ENCODE results near the gene TANC1. TPM values are rescaled to one million over a fixed set of nuclear protein-coding genes. Genes with fewer than 3 reads are reported as not detected.
A peak's percentile ranks its signal among the peaks of the same experiment; 100 is the strongest.

Gene TANC1
- total RNA-seq, 2 donors from 2014 or later, result 70.1 to 86.1 TPM

DNA sequence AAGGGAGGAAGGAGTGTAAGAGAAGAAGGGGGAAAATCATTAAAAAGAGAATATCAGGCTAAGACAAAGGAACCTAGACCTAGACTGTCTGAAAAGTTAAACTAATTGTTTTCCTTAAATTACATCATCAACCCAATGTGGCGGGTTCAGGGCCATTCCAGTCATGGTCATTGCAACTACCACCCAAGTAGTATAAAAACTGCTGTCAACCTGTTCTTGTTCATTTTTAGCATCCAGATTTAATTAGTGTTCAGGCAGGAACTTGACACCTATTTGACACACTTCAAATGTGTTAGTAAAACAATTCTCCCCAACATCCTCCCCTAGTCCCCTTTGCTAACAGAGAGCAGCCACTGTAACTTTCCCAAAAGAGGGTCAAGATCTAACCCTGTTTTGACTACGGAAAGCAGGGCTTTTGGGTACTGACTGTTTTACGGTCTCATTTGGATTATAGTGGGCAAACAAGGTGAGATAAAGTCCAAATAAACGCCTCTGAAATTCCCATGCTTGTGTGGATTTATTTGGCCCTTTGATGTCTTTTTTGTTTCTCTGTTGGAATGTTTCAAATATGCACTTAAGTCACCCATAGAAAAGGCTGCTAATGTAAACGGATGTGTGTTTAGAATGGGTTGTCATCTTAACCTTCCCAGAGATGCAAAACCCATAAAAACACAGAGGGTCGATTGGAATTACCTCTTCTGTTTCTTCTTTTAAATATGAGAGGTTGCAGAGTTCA lies 19.3 kb upstream of the TANC1 start:
- Histone ChIP-seq H3K9me3 (no peaks in the 10 kb centered on the region), H3K4me1 (ENCODE audit: control insufficient read depth in 1 of 2, low read depth in 2 of 2) (peaks cover 8 to 12% of the 10 kb centered on the region in 2 donors), H3K27ac (no peak overlapping the region), H3K27me3 (replicated peaks; ENCODE audit: insufficient read depth) (no peaks in the 10 kb centered on the region), H3K36me3 (no peaks in the 10 kb centered on the region), H3K4me3 (no peak overlapping the region)
- ATAC-seq (ENCODE audit: insufficient number of reproducible peaks, low FRiP score, low read depth) (no peak), DNase-seq (ENCODE audit: low spot score) (no peak)
- TF ChIP-seq, protein P1, sequence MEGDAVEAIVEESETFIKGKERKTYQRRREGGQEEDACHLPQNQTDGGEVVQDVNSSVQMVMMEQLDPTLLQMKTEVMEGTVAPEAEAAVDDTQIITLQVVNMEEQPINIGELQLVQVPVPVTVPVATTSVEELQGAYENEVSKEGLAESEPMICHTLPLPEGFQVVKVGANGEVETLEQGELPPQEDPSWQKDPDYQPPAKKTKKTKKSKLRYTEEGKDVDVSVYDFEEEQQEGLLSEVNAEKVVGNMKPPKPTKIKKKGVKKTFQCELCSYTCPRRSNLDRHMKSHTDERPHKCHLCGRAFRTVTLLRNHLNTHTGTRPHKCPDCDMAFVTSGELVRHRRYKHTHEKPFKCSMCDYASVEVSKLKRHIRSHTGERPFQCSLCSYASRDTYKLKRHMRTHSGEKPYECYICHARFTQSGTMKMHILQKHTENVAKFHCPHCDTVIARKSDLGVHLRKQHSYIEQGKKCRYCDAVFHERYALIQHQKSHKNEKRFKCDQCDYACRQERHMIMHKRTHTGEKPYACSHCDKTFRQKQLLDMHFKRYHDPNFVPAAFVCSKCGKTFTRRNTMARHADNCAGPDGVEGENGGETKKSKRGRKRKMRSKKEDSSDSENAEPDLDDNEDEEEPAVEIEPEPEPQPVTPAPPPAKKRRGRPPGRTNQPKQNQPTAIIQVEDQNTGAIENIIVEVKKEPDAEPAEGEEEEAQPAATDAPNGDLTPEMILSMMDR (IDR thresholded peaks at IDR 0.05), result no peak

DNA sequence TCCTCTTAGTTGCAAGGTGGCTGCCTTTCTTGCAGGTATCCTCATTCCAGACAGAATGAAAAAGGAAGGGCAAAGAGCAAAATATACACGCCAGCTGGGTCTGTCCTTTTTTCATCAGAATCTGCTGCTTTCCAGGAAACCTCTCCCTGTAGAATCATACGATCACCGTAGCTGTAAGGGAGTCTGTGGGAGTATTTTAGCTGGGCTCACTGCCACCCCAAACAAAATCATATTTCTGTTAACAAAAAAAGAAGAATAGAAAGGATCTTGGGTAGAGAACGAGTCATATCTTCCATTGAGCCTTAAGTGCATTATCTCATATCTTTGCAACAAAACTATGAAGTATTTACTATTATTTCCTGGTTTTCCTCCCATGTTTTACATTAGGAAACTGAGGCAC lies 15.0 kb upstream of the TANC1 start:
- H3K36me3 ChIP-seq, result no peaks in the 10 kb centered on the region
- H3K27ac ChIP-seq, result peak overlapping the region; percentile 1 to 73
- no peaks in the 10 kb centered on the region for H3K9me3 ChIP-seq
- no peak for ATAC-seq (ENCODE audit: insufficient number of reproducible peaks, low FRiP score, low read depth)
- DNase-seq (ENCODE audit: low spot score), result no peak
- H3K4me3 ChIP-seq, result no peak overlapping the region
- H3K4me1 ChIP-seq (ENCODE audit: control insufficient read depth in 1 of 2, low read depth in 2 of 2), result peaks cover 20% of the 10 kb centered on the region in 2 donors
- no peaks in the 10 kb centered on the region for H3K27me3 ChIP-seq (replicated peaks; ENCODE audit: insufficient read depth)
- TF ChIP-seq, protein P1 (IDR thresholded peaks at IDR 0.05), result no peak

DNA sequence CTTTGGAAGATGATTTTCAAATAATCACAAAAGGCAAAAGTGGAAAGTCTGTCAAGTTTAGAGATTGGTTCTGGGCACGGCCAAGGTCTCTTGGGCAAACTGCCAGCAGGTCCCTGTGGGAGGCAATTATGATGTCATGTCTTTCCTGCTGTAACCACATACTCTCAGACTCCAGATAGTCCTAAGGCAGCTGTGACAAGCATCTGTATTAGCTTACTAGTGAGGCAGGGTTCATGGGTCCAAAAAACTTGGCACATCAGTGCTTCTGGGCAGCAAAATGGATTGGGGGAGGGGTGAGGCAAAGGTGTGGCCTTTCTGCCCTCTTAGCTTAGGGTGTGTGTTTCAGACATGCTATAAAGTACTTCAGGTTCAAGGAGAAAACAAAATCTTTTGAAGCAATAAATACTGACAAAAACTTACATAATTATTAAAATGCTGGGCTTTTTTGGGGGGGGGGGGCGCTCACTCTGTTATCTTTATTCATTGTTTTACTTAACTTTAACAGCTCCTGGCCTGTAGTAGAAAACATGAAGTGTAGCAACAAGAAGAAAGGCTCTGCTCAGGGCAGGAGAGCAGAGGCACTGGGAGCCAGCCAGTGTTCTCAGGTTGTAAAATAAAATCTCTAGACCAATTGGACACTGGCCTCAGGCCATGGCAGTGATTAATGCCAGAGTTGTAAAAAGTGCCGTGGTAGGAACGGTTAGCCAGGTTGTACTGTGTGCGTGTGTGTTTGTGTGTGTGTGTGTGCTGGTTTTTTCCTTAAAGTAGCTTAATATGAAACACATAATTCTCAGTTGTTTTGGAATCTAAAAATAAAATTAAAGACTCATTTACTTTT lies 14.3 kb upstream of the TANC1 start:
- Histone ChIP-seq H3K4me1 (ENCODE audit: control insufficient read depth in 1 of 2, low read depth in 2 of 2) (peaks cover 20% of the 10 kb centered on the region in 2 donors), H3K36me3 (no peaks in the 10 kb centered on the region), H3K9me3 (no peaks in the 10 kb centered on the region), H3K27me3 (replicated peaks; ENCODE audit: insufficient read depth) (no peaks in the 10 kb centered on the region), H3K27ac (peak overlapping the region; percentile 1 to 73), H3K4me3 (peak overlapping the region; percentile 12)
- ATAC-seq (ENCODE audit: insufficient number of reproducible peaks, low FRiP score, low read depth) (peak; percentile 87), DNase-seq (ENCODE audit: low spot score) (peak; percentile 44)
- TF ChIP-seq, protein P1 (IDR thresholded peaks at IDR 0.05), result no peak

DNA sequence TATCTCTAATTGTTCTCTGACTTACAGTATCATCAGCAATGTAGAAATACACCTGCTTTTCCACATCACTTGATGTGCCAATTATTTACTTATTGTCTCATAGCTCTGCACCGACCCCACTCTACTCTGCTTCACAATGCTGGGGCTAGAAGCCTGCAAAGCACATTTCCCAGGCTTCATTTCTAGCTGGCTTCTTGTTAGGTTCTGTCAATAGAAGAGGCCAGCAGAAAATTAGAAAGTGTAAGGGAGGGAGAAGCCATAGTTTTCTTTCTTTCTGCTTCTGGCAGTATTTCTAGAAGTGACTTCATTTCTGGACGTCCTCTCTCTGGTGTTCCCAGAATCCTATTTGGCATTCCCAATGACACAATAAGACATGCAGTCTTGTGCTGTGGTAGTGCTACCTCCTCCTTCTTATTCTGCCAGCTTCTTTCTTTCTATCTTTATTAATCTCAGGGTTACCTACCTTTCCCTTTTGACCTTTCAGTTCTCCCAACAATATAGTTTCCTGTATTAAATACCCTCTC lies 12.5 kb upstream of the TANC1 start:
- H3K27me3 ChIP-seq (replicated peaks; ENCODE audit: insufficient read depth), result no peaks in the 10 kb centered on the region
- H3K27ac ChIP-seq, result peak overlapping the region in 1 of 2 donors; percentile 26
- TF ChIP-seq, protein P1 (IDR thresholded peaks at IDR 0.05), result no peak
- no peak for ATAC-seq (ENCODE audit: insufficient number of reproducible peaks, low FRiP score, low read depth)
- DNase-seq (ENCODE audit: low spot score), result no peak
- peaks cover 20% of the 10 kb centered on the region in 2 donors for H3K4me1 ChIP-seq (ENCODE audit: control insufficient read depth in 1 of 2, low read depth in 2 of 2)
- H3K36me3 ChIP-seq, result no peaks in the 10 kb centered on the region
- H3K4me3 ChIP-seq, result no peak overlapping the region
- H3K9me3 ChIP-seq, result no peaks in the 10 kb centered on the region

DNA sequence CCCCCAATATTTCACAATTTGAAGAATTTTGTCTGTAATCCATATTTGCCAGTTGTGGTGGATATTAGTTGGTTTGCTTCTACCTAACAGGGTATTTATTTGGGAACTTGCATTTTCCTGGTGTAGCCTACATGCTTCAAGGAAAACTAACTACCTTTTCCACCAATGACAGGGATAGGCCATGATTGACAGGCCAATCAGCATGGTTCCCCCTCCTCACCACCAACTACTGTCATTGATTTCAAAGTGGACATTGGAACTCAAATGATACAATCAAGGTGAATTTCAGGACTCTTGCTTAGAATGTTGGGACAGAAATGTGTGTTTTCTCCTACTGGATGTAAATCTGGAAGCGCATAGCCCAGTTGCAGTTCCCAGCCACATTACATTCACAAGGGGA lies 10.1 kb upstream of the TANC1 start:
- DNase-seq (ENCODE audit: low spot score), result no peak
- no peaks in the 10 kb centered on the region for H3K9me3 ChIP-seq
- H3K27ac ChIP-seq, result no peak overlapping the region
- no peaks in the 10 kb centered on the region for H3K27me3 ChIP-seq (replicated peaks; ENCODE audit: insufficient read depth)
- H3K4me1 ChIP-seq (ENCODE audit: control insufficient read depth in 1 of 2, low read depth in 2 of 2), result peaks cover 15 to 20% of the 10 kb centered on the region in 2 donors
- ATAC-seq (ENCODE audit: insufficient number of reproducible peaks, low FRiP score, low read depth), result no peak
- TF ChIP-seq, protein P1 (IDR thresholded peaks at IDR 0.05), result no peak
- no peak overlapping the region for H3K4me3 ChIP-seq
- no peaks in the 10 kb centered on the region for H3K36me3 ChIP-seq

Measured in thoracic aorta (tissue), 2 donors.